Ishikawa (cell line): ENCODE results near the gene RAD51B.
A peak's percentile ranks its signal among the peaks of the same experiment; 100 is the strongest.

Experiments used
- CEBPB ChIP-seq: IDR thresholded peaks from 2 replicates; pipeline ENCODE4 v1.6.1; 2012
- CREB1 ChIP-seq: IDR thresholded peaks from 2 replicates; pipeline ENCODE4 v1.6.1; 2012; ENCODE audit warnings: low read depth
- EGR1 ChIP-seq: IDR thresholded peaks from 2 replicates; pipeline ENCODE4 v1.6.1; 2012
- EP300 ChIP-seq: IDR thresholded peaks from 2 replicates; pipeline ENCODE4 v1.6.1; 2012; ENCODE audit warnings: borderline replicate concordance
- FOXM1 ChIP-seq: IDR thresholded peaks from 2 replicates; pipeline ENCODE4 v1.6.1; 2012; ENCODE audit warnings: low read depth, borderline replicate concordance
- NFIC ChIP-seq: IDR thresholded peaks from 2 replicates; pipeline ENCODE4 v1.6.1; 2012
- RAD21 ChIP-seq: IDR thresholded peaks from 2 replicates; pipeline ENCODE4 v1.6.1; 2012; ENCODE audit warnings: low read depth
- TAF1 ChIP-seq: IDR thresholded peaks from 2 replicates; pipeline ENCODE4 v1.6.1; 2012; ENCODE audit warnings: low read depth, mild to moderate bottlenecking
- TCF12 ChIP-seq: IDR thresholded peaks from 2 replicates; pipeline ENCODE4 v1.6.1; 2012; ENCODE audit warnings: low read depth
- TEAD4 ChIP-seq: IDR thresholded peaks from 2 replicates; pipeline ENCODE4 v1.6.1; 2012
- USF1 ChIP-seq: IDR thresholded peaks from 2 replicates; pipeline ENCODE4 v1.6.1; 2012
- YY1 ChIP-seq: IDR thresholded peaks from 2 replicates; pipeline ENCODE4 v1.6.1; 2012; ENCODE audit warnings: low read depth
- ZBTB7A ChIP-seq: IDR thresholded peaks from 2 replicates; pipeline ENCODE4 v1.6.1; 2012; ENCODE audit warnings: low read depth
- TF ChIP-seq, protein P1 (sequence below): IDR thresholded peaks from 2 replicates; pipeline ENCODE4 v1.6.1; 2012; ENCODE audit warnings: low read depth, mild to moderate bottlenecking
- TF ChIP-seq, protein P2 (sequence below): IDR thresholded peaks from 2 replicates; pipeline ENCODE4 v1.6.1; 2012

The RAD51B gene

GRCh38 chr14:68166731-68167382, 347.3 kb downstream of the RAD51B start:
- no peak for TF ChIP-seq TAF1
- TF ChIP-seq FOXM1 = no peak
- no peak for TF ChIP-seq YY1
- TF ChIP-seq EP300 = no peak
- TF ChIP-seq NFIC = no peak
- no peak for TF ChIP-seq EGR1
- TF ChIP-seq, protein P1, sequence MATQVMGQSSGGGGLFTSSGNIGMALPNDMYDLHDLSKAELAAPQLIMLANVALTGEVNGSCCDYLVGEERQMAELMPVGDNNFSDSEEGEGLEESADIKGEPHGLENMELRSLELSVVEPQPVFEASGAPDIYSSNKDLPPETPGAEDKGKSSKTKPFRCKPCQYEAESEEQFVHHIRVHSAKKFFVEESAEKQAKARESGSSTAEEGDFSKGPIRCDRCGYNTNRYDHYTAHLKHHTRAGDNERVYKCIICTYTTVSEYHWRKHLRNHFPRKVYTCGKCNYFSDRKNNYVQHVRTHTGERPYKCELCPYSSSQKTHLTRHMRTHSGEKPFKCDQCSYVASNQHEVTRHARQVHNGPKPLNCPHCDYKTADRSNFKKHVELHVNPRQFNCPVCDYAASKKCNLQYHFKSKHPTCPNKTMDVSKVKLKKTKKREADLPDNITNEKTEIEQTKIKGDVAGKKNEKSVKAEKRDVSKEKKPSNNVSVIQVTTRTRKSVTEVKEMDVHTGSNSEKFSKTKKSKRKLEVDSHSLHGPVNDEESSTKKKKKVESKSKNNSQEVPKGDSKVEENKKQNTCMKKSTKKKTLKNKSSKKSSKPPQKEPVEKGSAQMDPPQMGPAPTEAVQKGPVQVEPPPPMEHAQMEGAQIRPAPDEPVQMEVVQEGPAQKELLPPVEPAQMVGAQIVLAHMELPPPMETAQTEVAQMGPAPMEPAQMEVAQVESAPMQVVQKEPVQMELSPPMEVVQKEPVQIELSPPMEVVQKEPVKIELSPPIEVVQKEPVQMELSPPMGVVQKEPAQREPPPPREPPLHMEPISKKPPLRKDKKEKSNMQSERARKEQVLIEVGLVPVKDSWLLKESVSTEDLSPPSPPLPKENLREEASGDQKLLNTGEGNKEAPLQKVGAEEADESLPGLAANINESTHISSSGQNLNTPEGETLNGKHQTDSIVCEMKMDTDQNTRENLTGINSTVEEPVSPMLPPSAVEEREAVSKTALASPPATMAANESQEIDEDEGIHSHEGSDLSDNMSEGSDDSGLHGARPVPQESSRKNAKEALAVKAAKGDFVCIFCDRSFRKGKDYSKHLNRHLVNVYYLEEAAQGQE = no peak
- TF ChIP-seq, protein P2, sequence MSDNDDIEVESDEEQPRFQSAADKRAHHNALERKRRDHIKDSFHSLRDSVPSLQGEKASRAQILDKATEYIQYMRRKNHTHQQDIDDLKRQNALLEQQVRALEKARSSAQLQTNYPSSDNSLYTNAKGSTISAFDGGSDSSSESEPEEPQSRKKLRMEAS = no peak
- no peak for TF ChIP-seq TEAD4
- no peak for TF ChIP-seq ZBTB7A
- TF ChIP-seq TCF12 = no peak
- no peak for TF ChIP-seq RAD21
- no peak for TF ChIP-seq USF1
- no peak for TF ChIP-seq CEBPB
- TF ChIP-seq CREB1 = no peak

- TF ChIP-seq RAD21 = no peak
- TF ChIP-seq USF1 = no peak
- TF ChIP-seq ZBTB7A = no peak
- TF ChIP-seq NFIC = no peak
- TF ChIP-seq CREB1 = no peak
- TF ChIP-seq YY1 = no peak
- TF ChIP-seq FOXM1 = no peak
- TF ChIP-seq TAF1 = no peak
- TF ChIP-seq TEAD4 = no peak
- TF ChIP-seq CEBPB = no peak
Measured at GRCh38 chr14:68167383-68168087, 348.0 kb downstream of the RAD51B start.

- TF ChIP-seq TEAD4 = 0 out of 2 replicates have a peak, but pooled peaks have one; percentile 21
- no peak for TF ChIP-seq YY1
Measured at GRCh38 chr14:68168460-68169109, 349.0 kb downstream of the RAD51B start.

- TF ChIP-seq RAD21 (no peak), YY1 (no peak), EP300 (no peak), ZBTB7A (no peak), EGR1 (no peak), USF1 (no peak), NFIC (no peak), TAF1 (no peak), TCF12 (no peak)
Measured at GRCh38 chr14:68172216-68172615, 352.6 kb downstream of the RAD51B start.

DNA sequence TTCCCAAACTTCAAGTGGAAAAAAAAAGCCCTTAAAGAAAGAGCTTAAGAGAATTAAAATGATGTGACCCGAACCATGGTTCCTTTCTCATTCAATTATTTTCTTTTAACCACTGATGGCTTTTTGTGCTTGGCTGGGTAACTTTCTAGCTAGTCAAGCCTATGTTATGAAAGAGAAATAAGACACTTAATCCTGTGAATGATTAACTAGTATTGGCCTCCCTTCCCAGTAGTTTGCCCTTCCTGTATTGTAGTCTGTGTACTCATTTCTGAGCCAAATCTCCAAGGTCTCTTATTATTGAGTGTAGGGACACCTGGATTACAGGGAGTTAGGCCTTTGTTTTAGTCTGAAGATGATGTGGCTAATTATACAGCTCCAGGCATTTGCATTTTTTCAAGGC, 353.0 kb downstream of the RAD51B start:
- TF ChIP-seq, protein P1 = no peak
- TF ChIP-seq FOXM1 = no peak
